GM12801 (cell line): ENCODE results near the gene DST.

Experiments
- TF ChIP-seq, protein P1 (sequence below): IDR thresholded peaks from one replicate; pipeline ENCODE4 v1.5.1; 2011; ENCODE audit warnings: control low read depth; ENCODE audit not compliant: insufficient read length; ENCODE audit errors: extremely low read depth

DST gene

DNA sequence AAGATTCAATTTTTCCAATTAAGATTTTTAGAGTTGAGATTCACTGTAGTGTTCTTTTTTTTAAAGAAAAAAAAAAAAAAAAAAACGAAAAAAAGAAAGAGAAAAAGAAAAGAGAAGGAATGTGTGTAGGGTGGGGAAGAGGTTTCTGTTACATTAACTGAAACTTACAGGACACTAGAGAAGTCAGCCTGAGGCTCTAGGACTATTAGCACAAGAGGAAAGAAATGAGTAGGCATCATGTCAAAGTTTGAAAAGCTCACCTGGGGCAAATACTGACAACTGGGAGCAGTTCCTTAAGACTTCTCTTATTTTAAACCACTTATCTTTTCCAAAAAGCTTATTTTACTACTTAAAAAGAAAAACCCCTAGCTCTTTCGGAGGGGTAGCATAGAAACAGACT lies 185.9 kb downstream of the DST start:
- TF ChIP-seq, protein P1, sequence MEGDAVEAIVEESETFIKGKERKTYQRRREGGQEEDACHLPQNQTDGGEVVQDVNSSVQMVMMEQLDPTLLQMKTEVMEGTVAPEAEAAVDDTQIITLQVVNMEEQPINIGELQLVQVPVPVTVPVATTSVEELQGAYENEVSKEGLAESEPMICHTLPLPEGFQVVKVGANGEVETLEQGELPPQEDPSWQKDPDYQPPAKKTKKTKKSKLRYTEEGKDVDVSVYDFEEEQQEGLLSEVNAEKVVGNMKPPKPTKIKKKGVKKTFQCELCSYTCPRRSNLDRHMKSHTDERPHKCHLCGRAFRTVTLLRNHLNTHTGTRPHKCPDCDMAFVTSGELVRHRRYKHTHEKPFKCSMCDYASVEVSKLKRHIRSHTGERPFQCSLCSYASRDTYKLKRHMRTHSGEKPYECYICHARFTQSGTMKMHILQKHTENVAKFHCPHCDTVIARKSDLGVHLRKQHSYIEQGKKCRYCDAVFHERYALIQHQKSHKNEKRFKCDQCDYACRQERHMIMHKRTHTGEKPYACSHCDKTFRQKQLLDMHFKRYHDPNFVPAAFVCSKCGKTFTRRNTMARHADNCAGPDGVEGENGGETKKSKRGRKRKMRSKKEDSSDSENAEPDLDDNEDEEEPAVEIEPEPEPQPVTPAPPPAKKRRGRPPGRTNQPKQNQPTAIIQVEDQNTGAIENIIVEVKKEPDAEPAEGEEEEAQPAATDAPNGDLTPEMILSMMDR = no peak

DNA sequence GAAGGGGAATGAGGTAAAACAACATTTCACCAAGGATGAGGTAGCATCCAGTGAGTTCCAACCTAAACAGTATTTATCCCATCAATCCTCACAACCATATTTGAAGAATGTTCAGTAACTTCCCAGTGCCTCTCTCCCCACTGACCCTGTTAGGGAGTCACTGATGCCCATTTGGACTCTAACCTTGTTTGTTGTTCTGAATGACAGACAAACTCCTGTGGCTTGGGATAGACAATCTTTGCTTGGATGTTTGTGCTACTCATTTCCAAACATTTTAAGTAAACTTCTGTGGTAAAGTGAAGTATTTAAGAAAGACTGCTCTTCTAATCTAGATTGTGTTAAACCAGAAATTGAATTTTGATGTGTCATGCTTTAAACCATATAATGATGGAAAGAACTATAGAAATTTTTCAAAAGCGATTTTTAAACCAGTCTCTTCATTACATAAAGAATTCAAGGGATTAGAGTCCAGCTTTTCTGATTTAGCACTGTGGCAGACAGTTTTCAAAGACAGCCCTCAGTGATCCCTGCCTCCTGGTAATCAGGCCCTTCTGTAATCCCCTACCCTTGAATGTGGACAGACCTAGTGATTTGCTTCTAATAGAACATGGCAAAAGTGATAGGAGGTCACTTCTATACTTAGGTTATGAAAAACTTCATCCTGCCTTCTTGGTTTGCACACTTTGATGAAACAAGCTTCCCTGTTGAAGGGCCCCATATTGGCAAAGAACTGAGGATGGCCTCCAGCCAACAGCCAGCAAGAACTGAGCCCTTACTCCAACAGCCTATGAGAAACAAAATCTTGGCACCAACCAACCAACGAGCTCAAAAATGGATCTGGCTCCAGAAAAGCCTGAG lies 191.6 kb downstream of the DST start:
- TF ChIP-seq, protein P1 = no peak

DNA sequence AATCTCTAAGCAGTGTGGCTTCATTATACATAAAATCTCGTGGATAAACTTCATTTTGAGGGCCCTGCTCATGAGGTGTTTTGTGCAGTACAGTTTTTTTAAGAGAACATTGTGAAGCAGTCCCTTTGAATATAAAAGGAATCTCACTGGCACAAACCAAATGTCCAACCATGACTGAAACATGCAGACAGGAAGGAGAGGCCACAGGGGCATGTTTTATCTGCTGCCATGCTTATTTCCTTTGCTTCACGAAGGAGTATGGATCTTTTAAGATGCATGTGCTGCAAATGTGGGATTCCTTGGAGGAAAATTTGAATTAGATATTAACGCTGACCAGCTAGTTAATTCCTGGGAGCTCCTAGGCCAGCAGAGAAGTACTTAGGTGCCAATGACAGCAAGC lies 192.3 kb downstream of the DST start:
- TF ChIP-seq, protein P1 = no peak

DNA sequence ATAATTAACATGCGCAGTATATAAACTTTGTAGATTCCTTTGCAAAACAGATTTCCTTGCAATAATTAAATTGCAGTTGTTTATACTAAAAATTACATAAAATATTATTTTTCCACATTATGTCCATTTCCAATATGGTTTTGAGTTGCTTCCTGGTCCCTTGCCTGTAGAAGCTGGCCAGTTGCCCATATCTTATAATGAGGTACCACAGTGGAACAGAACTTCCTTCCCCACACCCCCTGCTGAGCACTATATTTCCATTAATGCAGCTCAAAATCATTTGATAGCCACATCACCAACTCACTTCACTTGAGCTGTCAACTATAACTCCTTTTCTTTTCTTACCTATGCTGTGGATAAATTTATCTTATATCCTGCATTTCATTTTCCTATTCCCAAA lies 194.6 kb downstream of the DST start:
- TF ChIP-seq, protein P1 = no peak

DNA sequence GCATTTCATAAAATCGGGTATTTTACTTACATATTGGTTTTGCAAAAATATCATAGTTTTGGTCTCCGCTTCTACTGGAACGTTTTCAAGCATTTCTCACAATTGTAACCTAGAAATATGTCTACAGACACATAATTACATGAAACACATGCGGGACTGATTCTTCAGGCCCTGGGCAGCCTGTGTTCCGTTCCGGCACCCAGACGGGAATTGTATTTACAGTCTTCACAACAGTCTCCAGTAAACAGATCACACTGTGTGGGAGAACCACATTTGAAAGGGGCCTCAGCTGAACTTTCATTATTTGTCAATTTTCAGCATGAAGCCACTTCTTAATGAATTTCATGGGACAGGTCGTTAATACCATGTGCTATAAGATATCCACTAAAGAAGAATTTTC lies 196.9 kb downstream of the DST start:
- TF ChIP-seq, protein P1 = no peak

DNA sequence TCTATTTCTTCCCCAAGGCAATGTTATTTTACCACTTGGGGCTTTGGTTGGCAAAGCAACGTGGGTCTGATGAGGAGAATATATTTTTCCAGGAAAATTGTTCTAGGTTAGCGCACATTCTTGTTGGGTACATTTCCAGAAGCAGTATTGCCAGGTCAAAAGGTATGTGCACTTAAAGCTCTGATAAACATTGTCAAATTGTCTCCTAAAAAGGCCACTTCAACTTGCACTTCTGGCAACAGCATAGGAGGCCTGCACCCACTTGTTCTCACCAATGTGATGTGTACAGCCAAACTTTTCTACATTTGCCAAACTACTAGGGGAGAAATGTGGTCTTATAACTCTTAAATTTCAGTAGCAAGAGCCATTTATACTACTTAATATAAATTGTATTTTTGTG lies 197.8 kb downstream of the DST start:
- TF ChIP-seq, protein P1 = no peak

DNA sequence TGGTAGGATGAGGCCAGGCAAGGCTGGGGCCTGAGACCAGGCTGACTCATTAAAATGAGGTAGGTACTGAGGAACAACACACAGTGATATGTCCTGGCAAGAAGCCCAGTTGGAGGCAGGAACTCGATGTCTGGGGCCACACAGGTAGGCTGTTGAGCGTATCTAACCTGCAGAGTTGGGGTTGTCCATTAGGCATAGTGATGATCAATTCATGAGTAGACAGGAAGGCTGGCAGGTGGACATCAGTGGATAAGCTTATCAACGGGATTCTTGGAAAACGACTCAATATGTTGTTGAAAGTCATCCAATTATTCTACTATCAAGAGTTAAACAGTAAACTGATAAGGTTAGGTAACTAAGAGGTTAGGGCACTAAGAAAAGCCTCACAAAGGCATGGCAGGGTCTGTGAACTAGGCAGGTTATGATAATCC lies 202.1 kb downstream of the DST start:
- TF ChIP-seq, protein P1 = no peak
